ENCODE results near the gene HUNK.
"Not testable (repeated sequence)": the region's sequence is repeated elsewhere in the genome, so short reads cannot be mapped to it uniquely, and the experiment has no call there.

HUNK gene

DNA sequence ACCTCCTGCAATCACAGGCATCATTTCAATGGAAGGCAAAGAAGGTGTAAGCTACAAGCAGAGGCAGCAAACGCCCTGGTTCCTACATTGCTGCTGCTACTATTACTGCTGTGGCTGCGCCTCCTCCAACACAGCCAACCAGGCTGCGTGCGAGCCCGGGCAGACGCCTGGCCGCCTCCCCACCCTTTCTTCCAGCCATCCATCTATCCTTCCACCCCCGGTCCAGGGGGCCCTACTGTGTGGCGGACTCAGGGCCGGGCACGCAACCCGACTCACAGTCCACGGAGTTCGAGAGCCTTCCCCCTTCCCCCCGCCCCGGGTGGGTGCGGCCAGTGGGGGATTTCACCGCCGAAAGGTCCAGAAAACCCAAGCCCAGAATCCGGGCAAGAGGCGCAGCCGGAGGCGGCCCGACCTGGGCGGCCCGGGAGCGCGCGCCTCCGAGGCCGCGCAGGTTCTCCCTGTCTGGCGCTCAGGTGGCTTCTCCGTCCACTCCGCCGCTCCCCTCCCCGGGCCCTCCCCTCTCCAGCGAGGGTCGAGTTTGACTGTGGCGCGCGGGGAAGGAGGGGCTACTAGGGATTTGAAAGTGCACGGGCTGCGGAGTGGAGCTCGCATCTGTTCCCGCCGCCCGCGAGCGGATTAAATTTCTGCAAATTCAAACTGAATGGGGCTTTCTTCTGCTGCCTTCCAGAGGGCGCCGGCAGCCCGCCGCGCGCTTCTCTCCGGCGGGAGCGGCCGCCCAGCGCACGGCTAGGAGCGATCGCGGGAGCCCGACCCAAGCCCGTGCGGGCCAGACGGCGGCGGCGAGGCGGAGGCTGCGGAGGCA, at the start of gene HUNK:
Gene HUNK, plus strand, starts transcription at position 569 of the 823 bp plus-strand sequence. CDS start 655 bp downstream, outside the sequence.
- no peak for DNase-seq

DNA sequence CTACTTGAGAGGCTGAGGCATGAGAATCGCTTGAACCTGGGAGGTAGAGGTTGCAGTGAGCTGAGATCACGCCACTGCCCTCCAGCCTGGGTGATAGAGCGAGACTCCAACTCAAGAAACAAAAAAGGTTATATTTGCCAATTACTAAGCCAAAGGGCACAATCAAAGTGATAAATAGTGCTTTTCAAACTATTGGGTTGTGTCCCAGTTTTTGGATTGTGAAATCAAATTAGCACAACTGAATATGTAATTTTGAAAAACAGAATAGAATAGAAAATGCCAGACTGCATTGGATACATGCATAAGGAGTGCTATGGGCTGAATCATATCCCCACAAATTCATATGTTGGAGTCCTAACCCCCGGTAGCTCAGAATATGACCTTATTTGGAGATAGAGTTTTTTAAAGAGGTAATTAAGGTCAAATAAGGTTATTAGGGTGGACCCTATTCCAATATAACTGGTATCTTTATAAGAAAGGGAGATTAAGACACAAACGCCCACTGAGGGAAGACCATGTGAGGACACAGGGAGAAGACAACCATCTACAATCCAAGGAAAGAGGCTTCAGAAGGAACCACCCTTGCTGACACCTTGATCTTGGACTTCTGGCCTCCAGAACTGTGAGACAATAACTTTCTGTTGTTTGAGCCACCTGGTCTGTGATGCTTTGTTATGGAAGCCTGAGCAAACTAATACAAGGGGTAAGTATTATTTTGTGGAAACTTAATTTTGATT, 42.9 kb upstream of the HUNK start:
- DNase-seq, result no peak

DNA sequence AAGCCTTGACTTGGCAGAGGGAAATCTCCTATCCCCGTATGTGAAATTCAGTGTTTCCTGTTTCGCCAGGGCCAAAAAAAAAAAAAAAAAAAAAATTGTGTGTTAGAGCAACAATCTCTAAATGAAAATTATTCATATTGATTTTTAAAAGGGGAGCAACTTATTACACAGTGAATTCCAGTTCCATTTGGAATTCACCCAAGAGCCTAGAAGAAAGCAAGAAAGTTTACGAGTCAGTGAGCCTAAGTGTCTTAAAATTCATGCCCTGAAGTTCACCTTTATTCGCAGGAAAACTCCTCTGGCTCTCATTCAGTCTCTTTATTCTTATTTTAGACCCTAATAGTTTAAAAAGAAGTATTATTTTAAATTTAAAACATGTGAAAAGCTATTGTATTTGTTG, 42.1 kb upstream of the HUNK start:
- DNase-seq, result no peak

DNA sequence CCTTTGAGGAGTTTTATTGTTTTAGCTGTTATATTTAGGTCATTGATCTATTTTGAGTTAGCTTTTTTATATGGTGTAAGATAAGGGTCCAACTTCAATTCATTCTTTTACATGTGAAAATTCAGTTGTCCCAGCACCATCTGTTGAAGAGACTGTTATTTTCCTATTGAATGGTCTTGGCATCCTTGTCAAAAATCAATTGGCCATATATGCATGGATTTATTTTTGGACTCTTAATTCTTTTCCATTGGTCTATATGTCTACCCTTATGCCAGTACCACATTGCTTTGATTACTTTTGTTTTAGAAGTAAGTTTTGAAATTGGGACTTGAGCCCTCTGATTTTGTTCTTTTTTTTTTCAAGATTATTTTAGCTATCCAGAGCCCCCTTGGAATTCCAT, 35.8 kb upstream of the HUNK start:
- no peak for DNase-seq

DNA sequence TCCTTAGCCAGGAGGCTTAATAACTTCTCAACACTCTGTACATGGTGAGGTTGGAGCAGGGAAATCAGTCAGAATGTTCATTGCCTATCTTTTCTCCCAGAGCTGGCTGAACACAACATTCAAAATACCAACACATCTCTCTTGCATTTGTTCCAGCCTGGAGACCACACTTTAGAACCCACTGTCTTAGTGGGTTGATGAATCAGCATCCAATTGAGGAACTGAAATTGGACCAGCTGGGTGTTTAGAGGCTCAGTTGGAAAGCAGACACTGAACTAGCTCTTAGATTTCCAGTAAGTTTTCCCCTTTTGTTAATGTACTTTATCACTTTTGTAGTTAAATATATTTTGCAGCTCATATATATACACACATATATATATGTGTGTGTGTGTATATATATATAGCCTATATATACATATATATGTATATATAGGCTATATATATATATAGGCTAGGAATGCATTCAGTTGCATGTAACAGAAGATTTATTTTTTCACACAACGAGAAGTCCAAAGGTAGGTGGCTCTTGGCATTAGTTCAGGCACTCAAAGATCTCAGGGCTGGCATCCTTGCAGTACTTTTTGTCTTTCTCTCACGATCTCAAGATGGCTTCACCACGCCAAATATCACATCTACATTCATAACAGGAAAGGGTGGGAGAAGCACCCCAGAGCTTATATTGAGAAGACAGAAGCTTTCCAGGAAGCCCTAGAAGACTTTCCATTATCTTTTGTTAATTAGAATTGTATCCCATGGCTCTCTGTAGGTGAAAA, 35.0 kb upstream of the HUNK start:
- DNase-seq, result no peak

DNA sequence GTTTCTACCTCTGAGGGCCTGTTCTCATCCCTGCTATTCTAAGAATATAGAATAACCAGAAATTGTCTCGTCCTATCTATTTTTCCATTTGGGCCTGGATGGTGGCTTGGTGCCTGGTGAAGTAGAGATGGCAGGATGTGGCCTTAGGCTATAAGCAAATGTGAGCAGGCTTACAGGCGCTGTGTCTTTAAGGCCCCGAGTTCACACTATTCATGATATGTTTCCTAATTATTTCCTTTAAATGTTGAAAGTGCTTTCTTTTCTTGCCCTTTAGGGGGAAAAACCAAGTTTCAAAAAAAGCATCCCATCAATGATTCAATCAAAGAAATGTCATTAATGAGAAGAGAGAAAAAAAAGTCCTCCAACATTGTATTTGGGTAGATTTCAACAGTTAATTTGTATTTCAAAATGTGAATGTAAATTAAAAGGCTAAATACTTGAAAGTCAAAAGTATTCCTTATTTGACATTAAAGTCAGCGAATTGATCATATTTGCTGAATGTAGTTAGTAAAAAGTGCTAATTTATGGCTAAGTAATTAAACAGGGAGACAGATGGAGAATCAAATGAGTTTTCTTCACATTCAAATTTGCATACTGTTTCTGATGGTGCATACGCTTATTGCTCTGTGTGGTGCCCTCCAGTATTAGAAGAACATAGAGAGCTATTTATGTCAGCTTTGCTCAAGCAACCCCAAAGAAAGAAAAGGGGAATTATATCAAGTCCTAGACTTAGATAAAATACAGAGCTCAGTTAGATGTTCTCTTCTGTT, 34.0 kb upstream of the HUNK start:
- no peak for DNase-seq

DNA sequence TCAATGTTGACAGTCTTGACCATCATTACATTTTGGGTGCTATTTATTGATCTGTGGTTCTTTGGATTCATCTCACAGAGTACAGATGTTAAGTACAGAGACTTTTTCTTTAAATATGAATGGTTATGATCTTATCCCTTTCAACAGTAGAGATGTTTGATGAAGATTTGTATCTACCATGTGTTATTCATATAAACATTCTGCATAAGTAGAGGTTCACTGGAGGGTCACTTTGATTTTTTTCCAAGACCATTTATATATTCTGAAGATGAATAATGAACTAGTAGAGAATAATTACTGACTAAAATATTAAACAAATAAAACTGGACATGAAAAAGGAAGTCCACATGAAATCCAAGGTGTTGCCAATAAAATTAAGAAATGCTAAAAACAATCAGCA, 28.6 kb upstream of the HUNK start:
- no peak for DNase-seq

DNA sequence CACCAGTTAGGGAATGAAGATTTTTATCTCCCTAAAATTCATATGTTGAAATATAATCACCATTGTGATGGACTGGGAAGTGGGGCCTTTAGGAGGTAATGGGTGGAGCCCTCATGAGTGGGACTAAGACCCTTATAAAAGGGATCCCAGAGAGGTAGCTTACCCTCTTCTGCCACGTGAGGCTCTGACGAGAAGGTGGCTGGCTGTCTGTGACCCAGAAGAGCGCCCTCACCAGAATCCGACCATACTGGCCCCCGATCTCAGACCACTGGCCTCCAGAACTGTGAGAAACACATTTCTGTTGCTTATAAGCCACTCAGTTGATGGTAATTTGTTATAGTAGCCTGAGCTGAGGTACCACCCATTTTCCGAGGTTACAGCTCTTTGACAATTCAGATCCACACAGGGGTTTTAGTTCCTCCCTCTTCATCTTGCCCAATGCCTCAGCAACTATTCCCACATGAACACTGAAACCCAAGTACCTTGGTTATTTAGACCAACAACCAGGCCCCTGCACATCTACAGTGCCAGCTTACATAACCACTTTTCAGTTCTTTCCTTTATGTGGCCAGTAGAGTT, 27.6 kb upstream of the HUNK start:
- no peak for DNase-seq

DNA sequence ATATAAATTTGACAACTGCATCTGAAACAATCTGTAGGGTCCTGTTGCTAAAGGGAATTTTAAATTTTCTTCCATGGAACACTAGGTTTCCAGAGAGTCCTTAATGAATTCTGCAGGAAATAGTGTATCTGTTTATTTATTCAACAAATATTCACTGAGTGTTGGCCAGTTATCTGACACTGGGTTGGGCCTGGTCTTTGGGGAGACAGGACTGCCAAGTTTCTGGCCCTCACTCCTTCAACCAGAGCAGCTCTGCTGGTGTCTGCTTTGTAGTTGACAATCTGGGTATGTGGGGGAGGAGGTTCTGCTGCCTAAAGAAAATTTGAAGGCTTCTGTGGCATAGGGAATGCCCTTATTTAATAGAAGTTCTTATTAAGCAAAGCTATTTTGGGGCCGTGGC, 26.1 kb upstream of the HUNK start:
- DNase-seq, result no peak

DNA sequence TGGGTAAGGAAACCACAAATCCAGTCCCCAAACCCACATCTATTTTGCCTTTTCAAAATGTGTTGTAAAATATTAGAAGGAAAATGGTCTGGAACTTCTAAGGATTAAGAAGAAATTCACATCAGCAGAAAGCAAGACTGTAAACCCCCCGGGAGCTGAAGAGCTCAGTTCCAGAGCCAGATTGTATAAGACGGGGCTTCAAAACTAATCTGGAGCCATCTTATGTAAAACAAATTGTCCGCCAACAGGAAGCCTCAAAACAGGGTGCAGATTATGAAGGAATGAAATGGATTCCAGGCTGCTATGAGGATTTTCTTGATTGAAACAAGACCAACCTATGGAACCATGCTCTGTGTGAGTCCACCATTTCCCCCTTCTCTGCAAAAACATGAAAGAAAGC, 25.1 kb upstream of the HUNK start:
- DNase-seq, result no peak

DNA sequence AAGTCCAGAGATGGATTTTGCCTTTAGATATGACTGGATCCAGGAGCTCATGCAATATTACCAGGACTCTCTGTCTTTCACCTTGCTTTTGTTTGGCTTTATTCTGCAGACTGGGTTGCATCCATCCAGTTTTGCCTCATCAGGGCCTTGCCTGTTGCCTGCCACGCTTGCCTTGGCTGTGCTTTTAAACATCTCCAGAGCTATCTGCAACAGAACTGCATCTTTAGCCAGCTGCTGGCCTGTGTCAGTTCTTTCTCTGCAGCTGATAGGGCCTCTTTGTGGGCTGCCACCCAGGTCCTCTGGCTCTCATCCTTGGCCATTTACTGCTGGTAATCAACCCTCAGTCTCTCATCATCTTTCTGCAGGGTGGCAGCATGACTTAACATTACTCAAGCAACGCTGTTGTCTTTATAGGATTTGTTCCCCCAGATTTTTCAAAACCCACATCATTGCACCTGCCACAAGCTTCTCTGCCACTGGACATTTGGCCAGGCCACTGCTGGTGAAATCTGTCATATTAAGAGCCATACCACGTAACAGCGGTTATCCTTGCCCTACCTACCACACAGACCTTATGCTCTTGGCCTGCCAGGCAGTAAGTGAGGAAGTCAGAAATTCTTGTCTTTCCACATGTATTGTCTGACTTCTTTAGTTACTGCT, 24.4 kb upstream of the HUNK start:
- no peak for DNase-seq

DNA sequence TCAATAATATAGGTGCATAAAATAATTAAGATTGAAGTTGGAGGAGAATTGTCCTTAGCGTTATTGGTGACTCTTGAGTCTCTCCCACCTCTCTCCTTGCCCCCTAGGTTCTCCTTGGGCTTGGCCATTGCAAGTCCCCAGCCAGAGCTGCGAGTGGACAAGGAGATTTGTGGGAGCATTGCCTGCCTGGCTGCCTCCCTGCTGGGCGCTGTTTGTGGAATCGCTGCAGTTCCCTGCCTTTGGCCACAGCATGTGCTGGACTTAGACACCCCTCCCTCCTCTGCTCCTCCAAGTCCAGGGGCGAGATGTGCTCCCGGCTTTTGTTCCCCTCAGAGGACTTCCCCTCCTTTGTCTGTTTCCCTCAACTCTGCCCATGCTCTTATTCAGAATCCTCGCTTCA, 21.9 kb upstream of the HUNK start:
- no peak for DNase-seq

DNA sequence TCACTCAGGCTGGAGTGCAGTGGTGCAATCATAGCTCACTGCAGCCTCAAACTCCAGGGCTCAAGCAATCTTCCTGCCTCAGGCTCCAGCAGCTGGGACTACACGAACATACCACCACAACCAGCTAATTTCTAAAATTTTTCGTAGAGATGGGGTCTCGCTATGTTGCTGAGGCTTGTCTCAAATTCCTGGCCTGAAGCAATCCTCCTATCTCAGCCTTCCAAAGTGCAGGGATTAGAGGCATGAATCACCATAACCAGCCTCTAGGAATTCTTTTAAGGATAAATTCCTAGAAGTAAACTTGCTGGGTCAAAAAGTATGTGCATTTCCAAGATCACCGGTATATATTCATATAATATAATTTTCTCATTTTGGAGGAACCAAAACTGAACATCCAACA, 17.6 kb upstream of the HUNK start:
- no peak for DNase-seq

DNA sequence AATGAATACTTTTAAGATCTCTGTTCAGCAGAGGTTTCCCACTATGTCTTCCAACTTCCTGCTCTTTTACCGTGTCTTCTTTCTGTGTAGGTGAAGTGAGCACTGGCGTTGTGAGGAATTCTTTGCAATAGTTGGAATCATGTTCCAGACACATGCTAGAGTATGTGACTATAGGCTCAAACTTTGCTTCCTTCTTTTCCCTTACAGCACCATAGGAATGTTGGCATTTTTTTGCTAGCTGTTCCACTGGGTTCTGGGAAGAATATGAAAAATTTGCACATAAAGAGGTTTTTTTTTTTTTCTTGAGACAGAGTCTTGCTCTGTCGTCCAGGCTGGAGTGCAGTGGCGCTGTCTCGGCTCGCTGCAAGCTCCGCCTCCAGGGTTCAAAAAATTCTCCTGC, 15.7 kb upstream of the HUNK start:
- no peak for DNase-seq

DNA sequence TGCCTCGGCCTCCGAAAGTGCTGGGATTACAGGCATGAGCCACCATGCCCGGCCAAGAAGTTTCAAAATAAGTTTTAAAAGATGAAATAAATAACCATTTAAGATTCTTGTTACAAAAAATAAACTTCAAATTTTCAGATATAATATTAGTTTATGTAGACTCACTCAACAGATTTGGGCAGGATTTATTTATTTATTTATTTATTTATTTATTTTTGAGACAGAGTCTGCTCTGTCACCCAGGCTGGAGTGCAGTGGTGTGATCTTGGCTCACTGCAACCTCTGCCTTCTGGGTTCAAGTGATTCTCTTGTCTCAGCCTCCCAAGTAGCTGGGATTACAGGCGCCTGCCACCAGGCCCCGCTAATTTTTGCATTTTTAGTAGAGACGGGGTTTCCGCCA, 15.2 kb upstream of the HUNK start:
- not testable (repeated sequence) for DNase-seq

DNA sequence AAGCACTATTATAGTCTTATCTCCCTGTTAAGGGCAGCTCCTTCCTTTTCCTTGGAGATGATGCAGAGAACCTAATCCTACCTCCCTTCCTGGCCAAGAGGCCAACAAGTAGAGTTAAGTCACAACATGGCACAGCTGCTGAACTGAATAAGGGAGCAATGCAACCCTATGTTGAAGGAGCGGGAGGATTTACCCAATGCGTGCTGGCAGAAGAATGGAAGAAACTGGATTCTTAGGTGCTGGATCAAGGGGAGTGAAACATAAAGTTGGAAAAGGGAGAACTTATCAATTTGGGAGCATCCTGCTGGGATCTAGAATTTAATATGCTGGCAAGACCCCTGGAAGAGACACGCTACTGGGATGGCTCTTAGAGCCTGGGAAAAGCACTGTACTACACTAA, 12.0 kb upstream of the HUNK start:
- no peak for DNase-seq

DNA sequence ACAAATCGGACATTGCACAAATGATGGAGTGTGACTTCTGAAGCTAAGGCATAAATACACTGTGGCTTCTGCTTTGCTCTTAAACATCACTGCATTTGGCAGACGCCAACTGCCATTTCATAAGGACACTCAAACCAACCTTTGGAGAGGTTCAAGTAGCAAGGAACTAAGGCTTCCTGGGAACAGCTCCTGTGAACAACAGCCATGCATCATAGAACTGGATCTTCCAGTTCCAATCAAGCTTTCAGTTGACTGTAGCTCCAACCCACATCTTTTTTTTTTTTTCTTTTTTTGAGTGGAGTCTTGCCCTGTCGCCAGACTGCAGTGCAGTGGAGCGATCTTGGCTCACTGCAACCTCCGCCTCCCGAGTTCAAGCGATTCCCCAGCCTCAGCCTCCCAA, 10.7 kb upstream of the HUNK start:
- DNase-seq, result no peak

DNA sequence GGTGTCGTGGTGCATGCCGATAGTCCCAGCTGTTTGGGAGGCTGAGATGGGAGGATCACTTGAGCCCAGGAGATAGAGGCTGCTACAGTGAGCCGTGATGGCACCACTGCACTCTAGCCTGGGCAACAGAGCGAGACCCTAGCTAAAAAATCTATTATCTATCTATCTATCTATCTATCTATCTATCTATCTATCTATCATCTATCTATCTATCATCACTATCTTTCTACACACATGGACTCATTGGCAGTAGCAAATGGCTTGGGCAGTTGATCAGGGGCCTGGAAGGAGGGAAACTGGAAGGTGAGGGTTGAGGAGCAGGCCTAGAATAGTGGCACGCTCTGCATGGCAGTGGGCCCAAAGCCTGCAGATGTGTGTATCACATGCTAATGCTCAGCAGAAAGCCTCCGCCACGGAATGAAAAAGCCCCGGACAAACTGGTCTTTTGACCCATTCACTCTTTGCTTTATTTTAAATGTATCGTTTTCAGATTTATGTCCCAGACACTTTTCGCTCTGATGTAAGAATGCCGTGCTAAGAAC, 7.3 kb upstream of the HUNK start:
- no peak for DNase-seq

DNA sequence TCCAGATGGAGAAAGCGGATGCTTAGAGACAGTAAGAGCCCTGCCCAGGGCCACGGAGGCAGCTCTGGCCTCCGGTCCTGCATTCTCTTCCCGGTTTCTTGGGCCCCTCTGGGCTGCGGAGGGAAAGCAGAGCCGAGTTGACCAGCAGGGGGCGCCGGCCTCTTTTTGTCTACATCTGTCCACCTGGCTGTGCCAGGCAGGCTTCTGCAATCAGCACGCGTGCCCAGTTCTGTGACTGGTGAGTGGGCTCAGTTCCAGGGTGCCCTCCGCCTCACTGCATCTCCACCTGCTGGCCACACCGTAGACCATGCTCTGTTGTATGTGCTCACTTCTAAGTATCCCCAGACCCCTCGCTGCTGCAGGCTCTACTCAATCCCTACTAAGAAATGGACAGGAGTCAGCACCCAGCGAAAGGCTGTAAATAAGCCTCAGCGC, 6.7 kb upstream of the HUNK start:
- DNase-seq, result peak; percentile 32

DNA sequence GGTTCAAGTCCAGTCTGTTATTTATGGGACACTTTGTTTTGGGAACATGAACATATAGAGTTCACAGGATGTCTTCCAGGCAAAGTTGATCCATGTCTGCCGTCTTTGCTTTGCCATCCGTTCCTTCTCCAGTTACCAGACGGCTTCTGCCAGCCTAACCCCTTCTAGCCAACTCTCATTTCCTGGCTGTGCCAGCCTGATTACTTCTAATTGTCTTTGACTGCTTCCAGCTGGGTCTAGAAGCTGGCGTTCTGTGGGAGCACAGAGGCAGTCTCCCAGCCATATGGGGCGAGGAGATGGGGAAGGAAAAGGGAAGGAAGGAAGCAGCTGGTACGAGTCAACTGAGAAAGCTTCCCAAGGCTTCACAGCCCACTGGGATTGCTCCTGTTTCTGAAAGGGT, 3.1 kb upstream of the HUNK start:
- DNase-seq, result no peak

DNA sequence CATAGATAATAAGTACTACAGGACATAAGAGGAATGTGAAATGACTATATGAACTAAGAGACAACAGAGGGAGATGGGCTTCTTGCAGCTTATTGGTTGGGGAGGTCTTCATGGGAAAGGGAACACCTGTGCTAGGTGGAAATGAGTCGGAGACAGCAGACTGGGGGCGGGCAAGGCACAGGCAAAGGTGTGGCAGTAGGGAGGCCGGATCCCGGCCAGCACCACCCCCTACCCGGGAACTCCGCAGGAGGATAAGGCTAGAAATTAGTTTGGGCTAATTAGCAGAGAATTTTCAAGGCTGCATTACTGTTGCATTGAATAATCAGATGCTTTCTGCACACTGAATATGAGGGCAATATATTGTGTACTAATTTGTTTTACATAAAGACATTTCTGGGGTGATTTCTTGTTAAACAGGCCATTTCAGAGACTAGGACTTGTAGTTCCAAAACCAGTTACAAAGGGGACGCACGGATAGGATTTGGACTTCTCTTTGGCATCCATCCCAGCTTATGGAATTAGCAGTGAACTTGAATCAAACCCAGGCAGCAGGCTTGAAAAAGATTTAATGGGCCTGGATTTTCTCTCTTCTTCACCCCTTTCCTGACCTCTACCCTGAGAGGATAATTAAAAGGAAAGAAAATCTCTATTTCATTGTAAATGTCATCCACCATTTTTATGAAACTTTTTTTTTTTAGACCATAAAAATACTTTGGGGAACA, 2.2 kb upstream of the HUNK start:
- DNase-seq, result no peak
